Calu3 (cell line): Measurements from ENCODE around the gene TNS1. TPM values are rescaled to one million over a fixed set of nuclear protein-coding genes. Genes with fewer than 3 reads are reported as not detected.

Experiments used
- BruUV-seq: library from RNA; stranded (reverse); fragments of 400-500 nt; replicated peaks from 2 replicates; lab custom pipeline; 2021; lab: Mats Ljungman, UMichigan
- CTCF ChIA-PET: fragments of 300-600 bp; sonication (Branson Sonifier 250); formaldehyde crosslinking; loops from one replicate; lab custom pipeline; 2022; ENCODE audit warnings: antibody characterized with exemption; lab: Charles Lee
- DNase-seq: peaks from one replicate; pipeline ENCODE4 v3.0.0; 2022
- H3K27ac Mint-ChIP-seq: one replicate; pipeline ENCODE4 v1.8.0; 2022; ENCODE audit warnings: mixed read lengths; ENCODE audit not compliant: unreplicated experiment
- H3K27me3 Mint-ChIP-seq: one replicate; pipeline ENCODE4 v1.8.0; 2022; ENCODE audit warnings: mixed read lengths; ENCODE audit not compliant: unreplicated experiment
- H3K36me3 Mint-ChIP-seq: one replicate; pipeline ENCODE4 v1.8.0; 2022; ENCODE audit warnings: mild to moderate bottlenecking, moderate library complexity, mixed read lengths; ENCODE audit not compliant: insufficient read depth, unreplicated experiment
- H3K4me1 Mint-ChIP-seq: one replicate; pipeline ENCODE4 v1.8.0; 2022; ENCODE audit warnings: mild to moderate bottlenecking, low read depth, mixed read lengths; ENCODE audit not compliant: unreplicated experiment
- H3K4me3 Mint-ChIP-seq: one replicate; pipeline ENCODE4 v1.8.0; 2022; ENCODE audit warnings: mild to moderate bottlenecking, low read depth, moderate library complexity, mixed read lengths; ENCODE audit not compliant: unreplicated experiment
- H3K9me3 Mint-ChIP-seq: one replicate; pipeline ENCODE4 v1.8.0; 2022; ENCODE audit warnings: low read depth, mixed read lengths; ENCODE audit not compliant: unreplicated experiment
- intact Hi-C: fragments of 100-400 bp; cut with micrococcal nuclease; formaldehyde crosslinking; loops from one replicate; pipeline ENCODE4 v1.10.0; 2022; ENCODE audit not compliant: unreplicated experiment
- total RNA-seq: library from RNA; stranded (reverse); gene quantifications from 2 replicates; pipeline ENCODE4 v1.2.3, GENCODE V29; 2022
- TF ChIP-seq, protein P1 (sequence below): fragments of 200-600 bp; IDR thresholded peaks from one replicate; pipeline ENCODE4 v1.8.0; 2022; ENCODE audit warnings: antibody characterized with exemption; ENCODE audit not compliant: unreplicated experiment

The TNS1 gene
- total RNA-seq, 1 experiment from 2014 or later, result 2.2 TPM

DNA sequence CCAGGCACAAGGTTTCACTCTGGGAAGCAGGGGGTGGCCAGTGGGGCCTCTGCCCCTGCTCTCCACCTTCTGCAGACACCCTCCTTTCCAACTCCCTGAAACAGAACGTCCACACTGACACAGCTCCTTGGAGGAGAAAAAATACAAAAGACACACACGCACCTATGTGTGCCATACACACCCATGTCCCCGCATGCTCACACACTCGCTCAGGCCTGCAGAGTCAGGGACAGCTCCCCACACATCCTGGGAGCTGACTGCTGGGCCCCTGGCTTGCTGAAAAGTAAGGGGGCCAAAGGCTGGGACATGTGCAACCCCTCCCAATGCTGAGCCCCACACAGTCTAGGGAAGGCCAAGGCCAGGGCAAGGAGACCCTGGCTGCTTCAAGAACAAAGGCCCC lies 200.5 kb downstream of the TNS1 start:
- intact Hi-C loops, result no loop called here
- H3K4me1 Mint-ChIP-seq, result no peaks in the 10 kb centered on the region
- H3K27ac Mint-ChIP-seq, result no peak overlapping the region
- H3K9me3 Mint-ChIP-seq, result peaks cover 2% of the 10 kb centered on the region
- TF ChIP-seq, protein P1, sequence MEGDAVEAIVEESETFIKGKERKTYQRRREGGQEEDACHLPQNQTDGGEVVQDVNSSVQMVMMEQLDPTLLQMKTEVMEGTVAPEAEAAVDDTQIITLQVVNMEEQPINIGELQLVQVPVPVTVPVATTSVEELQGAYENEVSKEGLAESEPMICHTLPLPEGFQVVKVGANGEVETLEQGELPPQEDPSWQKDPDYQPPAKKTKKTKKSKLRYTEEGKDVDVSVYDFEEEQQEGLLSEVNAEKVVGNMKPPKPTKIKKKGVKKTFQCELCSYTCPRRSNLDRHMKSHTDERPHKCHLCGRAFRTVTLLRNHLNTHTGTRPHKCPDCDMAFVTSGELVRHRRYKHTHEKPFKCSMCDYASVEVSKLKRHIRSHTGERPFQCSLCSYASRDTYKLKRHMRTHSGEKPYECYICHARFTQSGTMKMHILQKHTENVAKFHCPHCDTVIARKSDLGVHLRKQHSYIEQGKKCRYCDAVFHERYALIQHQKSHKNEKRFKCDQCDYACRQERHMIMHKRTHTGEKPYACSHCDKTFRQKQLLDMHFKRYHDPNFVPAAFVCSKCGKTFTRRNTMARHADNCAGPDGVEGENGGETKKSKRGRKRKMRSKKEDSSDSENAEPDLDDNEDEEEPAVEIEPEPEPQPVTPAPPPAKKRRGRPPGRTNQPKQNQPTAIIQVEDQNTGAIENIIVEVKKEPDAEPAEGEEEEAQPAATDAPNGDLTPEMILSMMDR, result no peak
- no peak overlapping the region for H3K4me3 Mint-ChIP-seq
- H3K36me3 Mint-ChIP-seq, result no peaks in the 10 kb centered on the region
- CTCF ChIA-PET, result no interaction called here
- BruUV-seq, result no TSS peak
- no peak for DNase-seq
- H3K27me3 Mint-ChIP-seq, result peaks cover 28% of the 10 kb centered on the region

DNA sequence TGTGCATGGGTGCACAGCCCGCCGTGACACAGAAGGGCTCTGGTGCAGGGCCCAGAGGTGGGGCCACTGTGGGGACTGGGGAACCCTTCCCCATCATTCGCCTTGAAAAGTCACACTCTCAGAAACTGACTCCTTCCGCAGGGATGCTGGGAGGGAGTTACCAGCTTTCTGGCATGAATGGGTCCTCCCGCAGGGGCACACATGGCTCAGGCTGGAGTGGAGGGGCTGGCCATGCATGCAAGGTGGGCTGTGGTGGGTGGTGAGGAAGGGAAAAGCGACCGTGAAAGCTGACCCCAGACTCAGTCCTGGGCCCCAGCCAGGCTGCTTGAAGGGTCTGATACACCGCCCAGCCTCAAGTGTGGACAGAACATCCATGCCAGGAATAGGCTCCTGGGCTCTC lies 201.1 kb downstream of the TNS1 start:
- BruUV-seq, result no TSS peak
- Mint-ChIP-seq H3K9me3 (peaks cover 2% of the 10 kb centered on the region), H3K27ac (no peak overlapping the region), H3K4me1 (no peaks in the 10 kb centered on the region), H3K27me3 (peaks cover 22% of the 10 kb centered on the region), H3K36me3 (no peaks in the 10 kb centered on the region), H3K4me3 (no peak overlapping the region)
- intact Hi-C loops, result no loop called here
- CTCF ChIA-PET, result no interaction called here
- TF ChIP-seq, protein P1, result no peak
- no peak for DNase-seq

DNA sequence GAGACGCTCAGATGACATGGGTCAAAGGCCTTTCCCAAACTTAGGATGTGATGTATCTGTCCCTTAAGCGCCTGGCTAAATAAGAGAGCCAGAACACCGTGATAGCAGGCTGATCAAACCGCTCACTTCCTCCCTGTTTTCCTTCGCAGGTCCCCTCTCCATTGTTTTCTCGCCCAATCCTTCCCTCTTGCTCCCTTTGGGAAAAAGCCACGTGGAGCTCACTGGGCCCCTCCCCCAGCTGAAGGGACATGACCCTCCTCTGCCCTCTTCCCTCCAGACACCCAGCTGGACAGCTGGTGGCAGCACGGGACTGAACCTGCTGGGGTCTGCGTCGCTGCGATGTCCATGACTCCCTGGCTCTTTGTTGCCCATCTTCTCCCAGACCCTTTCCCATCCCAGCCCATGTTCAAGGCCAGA lies 201.7 kb downstream of the TNS1 start:
- H3K9me3 Mint-ChIP-seq, result peaks cover 2% of the 10 kb centered on the region

DNA sequence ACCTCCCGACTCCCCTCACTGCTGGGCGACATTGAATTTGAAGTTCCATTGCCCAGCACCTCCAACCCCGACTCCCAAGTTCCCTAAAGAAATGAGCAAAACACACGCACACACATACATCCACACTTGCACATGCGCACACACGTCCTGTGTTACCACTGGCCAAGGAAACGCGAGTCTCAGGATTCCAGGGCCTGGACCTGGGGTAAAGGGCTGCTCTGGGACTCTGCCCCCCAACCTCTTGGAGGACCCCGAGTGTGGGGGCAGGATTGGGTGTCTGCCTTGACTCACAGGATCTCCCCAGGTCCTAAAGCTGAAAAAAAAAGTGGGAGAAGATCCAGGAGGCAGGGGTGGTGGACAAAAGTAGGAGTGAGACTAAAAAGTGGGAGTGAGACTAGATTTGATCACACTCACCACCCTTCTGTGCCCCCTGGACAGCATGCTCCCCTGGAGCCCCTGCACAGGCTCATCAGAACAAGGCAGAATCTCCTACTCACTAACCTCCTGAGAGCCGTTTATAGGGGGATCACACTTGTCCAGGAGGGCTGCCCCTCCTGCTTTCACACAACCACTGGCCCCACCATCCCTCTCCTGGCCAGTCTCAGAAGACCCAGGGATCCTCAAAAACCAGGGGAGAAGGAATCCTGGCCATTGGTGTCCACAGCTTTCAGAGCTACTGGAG lies 202.2 kb downstream of the TNS1 start:
- Mint-ChIP-seq H3K9me3 (peaks cover 2% of the 10 kb centered on the region), H3K27me3 (peaks cover 15% of the 10 kb centered on the region), H3K27ac (no peak overlapping the region), H3K36me3 (no peaks in the 10 kb centered on the region), H3K4me3 (no peak overlapping the region), H3K4me1 (no peaks in the 10 kb centered on the region)
- intact Hi-C loops, result no loop called here
- DNase-seq, result no peak
- CTCF ChIA-PET, result no interaction called here
- BruUV-seq, result no TSS peak
- TF ChIP-seq, protein P1, result no peak

More for the DNA sequence above, 201.7 kb downstream of the TNS1 start:
- TF ChIP-seq, protein P1, result no peak
- H3K36me3 Mint-ChIP-seq, result no peaks in the 10 kb centered on the region
- H3K4me1 Mint-ChIP-seq, result no peaks in the 10 kb centered on the region
- H3K27ac Mint-ChIP-seq, result no peak overlapping the region
- H3K27me3 Mint-ChIP-seq, result peaks cover 16% of the 10 kb centered on the region
- no peak for DNase-seq
- H3K4me3 Mint-ChIP-seq, result no peak overlapping the region
- intact Hi-C loops, result no loop called here
- BruUV-seq, result no TSS peak
- CTCF ChIA-PET, result no interaction called here
